Upper lobe of right lung (tissue), 1 donor: ENCODE measurements around the gene LPP. TPM values are rescaled to one million over a fixed set of nuclear protein-coding genes. Genes with fewer than 3 reads are reported as not detected.

Experiments
- ATAC-seq: fragments of 200-7000 bp; cut with Tn5 transposase; one replicate; pipeline ENCODE4 v1.9.1; 2020; ENCODE audit warnings: mild to moderate bottlenecking, moderate library complexity
- DNase-seq: peaks from one replicate; pipeline ENCODE4 v3.0.0-alpha.2; 2020
- H3K27ac ChIP-seq: fragments of 200-600 bp; one replicate; pipeline ENCODE4 v1.8.0; 2022
- H3K27me3 ChIP-seq: fragments of 200-600 bp; one replicate; pipeline ENCODE4 v1.8.0; 2022; ENCODE audit warnings: mild to moderate bottlenecking
- H3K36me3 ChIP-seq: fragments of 200-600 bp; one replicate; pipeline ENCODE4 v1.8.0; 2022
- H3K4me1 ChIP-seq: fragments of 200-600 bp; one replicate; pipeline ENCODE4 v1.8.0; 2022
- H3K4me3 ChIP-seq: fragments of 200-600 bp; one replicate; pipeline ENCODE4 v1.8.0; 2022; ENCODE audit warnings: mild to moderate bottlenecking
- H3K9me3 ChIP-seq: fragments of 200-600 bp; one replicate; pipeline ENCODE4 v1.8.0; 2022
- intact Hi-C: fragments of 100-400 bp; cut with DNase I; formaldehyde crosslinking; loops from one replicate; pipeline ENCODE4 v1.11.0; 2022
- total RNA-seq: library from RNA; stranded (reverse); fragmentation: NEBNext Ultra II Directional; extraction: Animal tissue kit (Norgen Biotek cat#: 25700); gene quantifications from one replicate; pipeline ENCODE4 v1.2.1, GENCODE V29; 2021
- TF ChIP-seq, protein P1 (sequence below): fragments of 200-600 bp; IDR thresholded peaks from one replicate; pipeline ENCODE4 v1.8.0; 2022; ENCODE audit warnings: antibody characterized with exemption
- donor health status: DM: no; HTN: yes; CAD: no; lungs with severe emphysema.

Gene LPP
- total RNA-seq, 1 donor from 2014 or later = 191 TPM

DNA sequence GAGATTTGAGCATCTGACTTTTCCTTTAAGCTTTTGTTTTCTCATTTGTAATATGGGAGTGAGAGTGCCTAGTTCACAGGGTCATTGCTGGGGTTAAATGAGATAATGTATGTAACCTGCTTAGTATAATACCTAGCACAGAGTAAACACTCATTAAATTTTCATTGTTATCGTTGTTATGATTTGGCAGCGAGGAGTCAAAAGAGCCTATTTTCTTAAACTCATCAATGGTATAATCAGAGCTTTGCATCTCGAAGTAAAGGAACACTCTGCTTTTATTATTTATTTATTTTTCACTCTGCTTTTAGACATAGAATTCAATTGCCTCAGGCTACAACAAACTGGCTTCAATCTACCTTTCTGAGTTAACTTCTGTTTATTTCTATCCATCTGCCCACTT, 52.8 kb downstream of the LPP start:
- intact Hi-C loops = no loop called here
- DNase-seq (no peak), ATAC-seq (no peak)
- TF ChIP-seq, protein P1, sequence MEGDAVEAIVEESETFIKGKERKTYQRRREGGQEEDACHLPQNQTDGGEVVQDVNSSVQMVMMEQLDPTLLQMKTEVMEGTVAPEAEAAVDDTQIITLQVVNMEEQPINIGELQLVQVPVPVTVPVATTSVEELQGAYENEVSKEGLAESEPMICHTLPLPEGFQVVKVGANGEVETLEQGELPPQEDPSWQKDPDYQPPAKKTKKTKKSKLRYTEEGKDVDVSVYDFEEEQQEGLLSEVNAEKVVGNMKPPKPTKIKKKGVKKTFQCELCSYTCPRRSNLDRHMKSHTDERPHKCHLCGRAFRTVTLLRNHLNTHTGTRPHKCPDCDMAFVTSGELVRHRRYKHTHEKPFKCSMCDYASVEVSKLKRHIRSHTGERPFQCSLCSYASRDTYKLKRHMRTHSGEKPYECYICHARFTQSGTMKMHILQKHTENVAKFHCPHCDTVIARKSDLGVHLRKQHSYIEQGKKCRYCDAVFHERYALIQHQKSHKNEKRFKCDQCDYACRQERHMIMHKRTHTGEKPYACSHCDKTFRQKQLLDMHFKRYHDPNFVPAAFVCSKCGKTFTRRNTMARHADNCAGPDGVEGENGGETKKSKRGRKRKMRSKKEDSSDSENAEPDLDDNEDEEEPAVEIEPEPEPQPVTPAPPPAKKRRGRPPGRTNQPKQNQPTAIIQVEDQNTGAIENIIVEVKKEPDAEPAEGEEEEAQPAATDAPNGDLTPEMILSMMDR = no peak
- H3K36me3 ChIP-seq = peaks cover 5% of the 10 kb centered on the region
- no peak overlapping the region for H3K27ac ChIP-seq
- no peak overlapping the region for H3K4me3 ChIP-seq
- H3K9me3 ChIP-seq = no peaks in the 10 kb centered on the region
- peaks cover 6% of the 10 kb centered on the region for H3K4me1 ChIP-seq
- no peaks in the 10 kb centered on the region for H3K27me3 ChIP-seq

GRCh38 chr3:188207941-188208515, 54.1 kb downstream of the LPP start:
- DNase-seq (no peak), ATAC-seq (no peak)
- peaks cover 17% of the 10 kb centered on the region for H3K4me1 ChIP-seq

DNA sequence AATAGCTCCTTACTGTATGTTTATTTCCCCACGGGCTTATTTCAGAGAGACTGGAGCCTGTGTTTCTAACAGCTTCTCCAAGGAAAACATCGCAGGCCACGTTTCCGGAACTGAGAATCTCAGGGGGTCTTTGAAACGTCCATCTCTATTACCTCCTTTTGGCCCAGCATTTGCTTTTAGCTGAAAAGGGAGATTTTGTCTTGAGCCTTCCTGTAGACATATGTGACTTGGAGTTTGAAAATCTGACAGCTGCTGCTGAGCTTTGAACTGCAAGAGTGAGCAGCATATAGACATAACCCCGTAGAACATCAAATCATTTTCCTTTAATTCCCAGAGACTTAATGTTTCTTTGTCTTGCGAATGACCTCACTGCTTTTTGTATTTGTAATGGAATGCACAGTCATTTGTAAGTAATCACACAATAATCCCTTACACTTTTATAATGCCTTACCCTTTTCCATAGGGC, 54.6 kb downstream of the LPP start:
- H3K9me3 ChIP-seq = no peaks in the 10 kb centered on the region
- peaks cover 22% of the 10 kb centered on the region for H3K4me1 ChIP-seq
- no peak for ATAC-seq
- TF ChIP-seq, protein P1 = no peak
- H3K27me3 ChIP-seq = no peaks in the 10 kb centered on the region
- intact Hi-C loops = no loop called here
- H3K27ac ChIP-seq = no peak overlapping the region
- no peak for DNase-seq
- no peak overlapping the region for H3K4me3 ChIP-seq
- peaks cover 5% of the 10 kb centered on the region for H3K36me3 ChIP-seq

More at GRCh38 chr3:188207941-188208515, 54.1 kb downstream of the LPP start:
- Histone ChIP-seq H3K36me3 (peaks cover 5% of the 10 kb centered on the region), H3K4me3 (no peak overlapping the region), H3K9me3 (no peaks in the 10 kb centered on the region), H3K27ac (no peak overlapping the region), H3K27me3 (no peaks in the 10 kb centered on the region)
- intact Hi-C loops = no loop called here
- TF ChIP-seq, protein P1 = no peak

DNA sequence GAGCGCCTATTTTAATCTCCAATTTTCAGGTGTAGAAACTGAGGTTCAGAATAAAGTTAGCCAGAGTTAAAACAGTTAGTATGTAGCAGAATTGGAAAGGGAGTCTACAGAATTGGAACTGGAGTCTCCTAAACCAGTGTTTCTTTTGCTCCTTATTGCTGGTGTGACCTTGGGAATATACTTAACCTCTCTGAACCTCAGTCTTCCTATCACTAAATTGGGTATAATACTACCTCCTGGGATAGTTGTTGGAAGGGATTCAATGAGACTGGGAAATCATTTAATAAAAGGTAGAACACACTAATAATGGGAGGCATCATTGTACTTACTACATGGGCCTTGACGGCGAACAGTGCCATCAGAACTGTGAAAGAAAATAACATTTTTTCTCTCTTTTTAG, 55.1 kb downstream of the LPP start:
- intact Hi-C loops = no loop called here
- no peak for DNase-seq
- ATAC-seq = no peak
- TF ChIP-seq, protein P1 = no peak
- no peak overlapping the region for H3K4me3 ChIP-seq
- H3K9me3 ChIP-seq = no peaks in the 10 kb centered on the region
- H3K27me3 ChIP-seq = no peaks in the 10 kb centered on the region
- peaks cover 5% of the 10 kb centered on the region for H3K36me3 ChIP-seq
- peaks cover 23% of the 10 kb centered on the region for H3K4me1 ChIP-seq
- no peak overlapping the region for H3K27ac ChIP-seq

DNA sequence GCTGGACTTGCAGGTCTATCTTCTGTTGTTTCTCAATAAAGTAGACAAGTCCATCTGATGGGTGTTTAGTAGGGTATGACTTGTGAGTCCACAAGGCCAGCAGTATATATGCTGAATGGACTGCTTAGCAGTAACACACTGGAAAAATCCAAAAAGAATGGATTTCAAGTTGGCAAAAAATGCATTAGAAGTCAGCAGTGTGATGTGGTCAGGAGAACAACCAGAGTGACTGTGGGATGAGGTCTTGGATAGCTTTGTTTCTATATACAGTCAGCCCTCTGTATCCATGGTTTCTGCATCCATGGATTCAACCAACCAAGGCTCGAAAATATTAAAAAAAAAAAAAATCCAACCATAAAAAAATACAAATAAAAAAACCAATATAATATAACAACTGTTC, 55.8 kb downstream of the LPP start:
- H3K27ac ChIP-seq = no peak overlapping the region
- H3K36me3 ChIP-seq = peaks cover 5% of the 10 kb centered on the region
- H3K9me3 ChIP-seq = no peaks in the 10 kb centered on the region
- ATAC-seq = no peak
- H3K4me1 ChIP-seq = peaks cover 23% of the 10 kb centered on the region
- H3K27me3 ChIP-seq = no peaks in the 10 kb centered on the region
- H3K4me3 ChIP-seq = no peak overlapping the region
- DNase-seq = no peak
- TF ChIP-seq, protein P1 = no peak
- intact Hi-C loops = no loop called here

GRCh38 chr3:188211476-188211875, 57.5 kb downstream of the LPP start:
- no peaks in the 10 kb centered on the region for H3K9me3 ChIP-seq
- no peaks in the 10 kb centered on the region for H3K27me3 ChIP-seq
- no peak for ATAC-seq
- TF ChIP-seq, protein P1 = no peak
- H3K27ac ChIP-seq = peak overlapping the region; percentile 70
- peaks cover 32% of the 10 kb centered on the region for H3K4me1 ChIP-seq
- no peak for DNase-seq
- H3K36me3 ChIP-seq = peaks cover 5% of the 10 kb centered on the region
- H3K4me3 ChIP-seq = no peak overlapping the region
- intact Hi-C loops = no loop called here
